Smooth muscle cell (in vitro differentiated cells): ENCODE results near the gene ETHE1. TPM values are rescaled to one million over a fixed set of nuclear protein-coding genes. Genes with fewer than 3 reads are reported as not detected.

Experiments
- DNase-seq: peaks from one replicate; lab custom pipeline; 2025; ENCODE audit not compliant: unreplicated experiment; lab: John Stamatoyannopoulos, UW
- H2AFZ ChIP-seq: fragments of 200-600 bp; sonication (generic); 2 replicates; pipeline ENCODE4 v1.6.0; 2016; ENCODE audit warnings: antibody characterized with exemption, low read depth, mild to moderate bottlenecking
- H3F3A ChIP-seq: fragments of 200-600 bp; sonication (generic); 2 replicates; pipeline ENCODE4 v1.6.0; 2017; ENCODE audit warnings: antibody characterized with exemption, low read depth
- H3K27ac ChIP-seq: fragments of 200-600 bp; sonication (generic); 2 replicates; pipeline ENCODE4 v1.5.1; 2016; ENCODE audit warnings: low read depth, mild to moderate bottlenecking
- H3K27me3 ChIP-seq: fragments of 200-600 bp; sonication (generic); 2 replicates; pipeline ENCODE4 v1.6.1; 2016; ENCODE audit warnings: low read depth, mild to moderate bottlenecking
- H3K36me3 ChIP-seq: fragments of 200-600 bp; sonication (generic); 2 replicates; pipeline ENCODE4 v1.5.1; 2016; ENCODE audit warnings: low read depth
- H3K4me1 ChIP-seq: fragments of 200-600 bp; sonication (generic); 2 replicates; pipeline ENCODE4 v1.5.1; 2016; ENCODE audit warnings: low read depth
- H3K4me2 ChIP-seq: fragments of 200-600 bp; sonication (generic); 2 replicates; pipeline ENCODE4 v1.6.0; 2016; ENCODE audit warnings: mild to moderate bottlenecking
- H3K4me3 ChIP-seq: fragments of 200-600 bp; sonication (generic); 2 replicates; pipeline ENCODE4 v1.5.1; 2016; ENCODE audit warnings: mild to moderate bottlenecking
- H3K79me2 ChIP-seq: fragments of 200-600 bp; sonication (generic); 2 replicates; pipeline ENCODE4 v1.6.0; 2016; ENCODE audit warnings: low read depth, mild to moderate bottlenecking
- H3K9ac ChIP-seq: fragments of 200-600 bp; sonication (generic); 2 replicates; pipeline ENCODE4 v1.6.0; 2016; ENCODE audit warnings: low read depth
- H3K9me3 ChIP-seq: fragments of 200-600 bp; sonication (generic); replicated peaks from 2 replicates; pipeline ENCODE4 v1.5.1; 2016; ENCODE audit warnings: low read depth
- H4K20me1 ChIP-seq: fragments of 200-600 bp; sonication (generic); 2 replicates; pipeline ENCODE4 v1.6.0; 2016; ENCODE audit warnings: low read depth
- CTCF ChIP-seq: fragments of 200-600 bp; sonication (generic); IDR thresholded peaks from 2 replicates; pipeline ENCODE4 v1.5.1; 2017; ENCODE audit warnings: borderline replicate concordance, mild to moderate bottlenecking, antibody characterized with exemption; ENCODE audit not compliant: insufficient read depth, poor library complexity, severe bottlenecking
- WGBS: methylation state at CpG from one replicate; pipeline ENCODE4 v1.1.7; 2016; ENCODE audit warnings: low lambda C conversion rate; 5-methylcytosine and 5-hydroxymethylcytosine counted together
- polyA plus RNA-seq: library from polyadenylated mRNA; unstranded; fragments of >200 nt; fragmentation: Nextera tagmentation; extraction: Ambion mirVana; gene quantifications from 2 replicates; pipeline ENCODE4 v1.2.1, GENCODE V29; 2016
- total RNA-seq: library from RNA; depleted of rRNA; stranded (reverse); fragments of >200 nt; gene quantifications from 2 replicates; pipeline ENCODE4 v1.2.3, GENCODE V29; 2014

Gene ETHE1
- total and polyA plus RNA-seq, 2 experiments from 2014 or later = 61.1 to 61.4 TPM

GRCh38 chr19:43510713-43511112, 16.3 kb downstream of the ETHE1 start:
- Histone ChIP-seq H3K79me2 (peaks cover under 1% of the 10 kb centered on the region), H3K9me3 (no peaks in the 10 kb centered on the region), H3K36me3 (peaks cover 4% of the 10 kb centered on the region), H3K9ac (no peak overlapping the region), H3F3A (no peaks in the 10 kb centered on the region), H3K4me3 (no peak overlapping the region), H3K4me2 (no peak overlapping the region), H4K20me1 (peaks cover 11% of the 10 kb centered on the region), H3K4me1 (no peaks in the 10 kb centered on the region), H2AFZ (no peak overlapping the region), H3K27ac (no peak overlapping the region), H3K27me3 (no peaks in the 10 kb centered on the region)
- no peak for TF ChIP-seq CTCF
- 96% methylated on average over 9 of the region's 9 CpGs for WGBS
- DNase-seq = no peak

GRCh38 chr19:43507880-43508279, 19.1 kb downstream of the ETHE1 start:
- Histone ChIP-seq H2AFZ (no peak overlapping the region), H3K4me1 (peaks cover 4% of the 10 kb centered on the region), H3K27ac (no peak overlapping the region), H3K4me3 (no peak overlapping the region), H3K27me3 (no peaks in the 10 kb centered on the region), H3K36me3 (no peaks in the 10 kb centered on the region), H3K9ac (no peak overlapping the region), H3K79me2 (no peaks in the 10 kb centered on the region), H4K20me1 (no peaks in the 10 kb centered on the region), H3F3A (no peaks in the 10 kb centered on the region), H3K9me3 (no peaks in the 10 kb centered on the region), H3K4me2 (no peak overlapping the region)
- WGBS = 83% methylated on average over 2 of the region's 2 CpGs
- DNase-seq = no peak
- no peak for TF ChIP-seq CTCF

- Histone ChIP-seq H3K4me1 (peaks cover 4% of the 10 kb centered on the region), H3K9me3 (no peaks in the 10 kb centered on the region), H3K9ac (no peak overlapping the region), H2AFZ (no peak overlapping the region), H3K4me2 (no peak overlapping the region), H3K36me3 (no peaks in the 10 kb centered on the region), H3K27ac (no peak overlapping the region), H3K79me2 (no peaks in the 10 kb centered on the region), H4K20me1 (no peaks in the 10 kb centered on the region), H3K27me3 (no peaks in the 10 kb centered on the region), H3K4me3 (no peak overlapping the region), H3F3A (no peaks in the 10 kb centered on the region)
- no peak for DNase-seq
- no peak for TF ChIP-seq CTCF
- 94% methylated on average over 5 of the region's 5 CpGs for WGBS
Measured at GRCh38 chr19:43506629-43507028, 20.4 kb downstream of the ETHE1 start.

- no peak for TF ChIP-seq CTCF
- H3K4me2 ChIP-seq = no peak overlapping the region
- 98% methylated on average over 5 of the region's 5 CpGs for WGBS
- H4K20me1 ChIP-seq = no peaks in the 10 kb centered on the region
- H3K9me3 ChIP-seq = no peaks in the 10 kb centered on the region
- H3F3A ChIP-seq = no peaks in the 10 kb centered on the region
- DNase-seq = no peak
- H3K79me2 ChIP-seq = no peaks in the 10 kb centered on the region
- no peak overlapping the region for H3K27ac ChIP-seq
- no peak overlapping the region for H3K4me3 ChIP-seq
- no peaks in the 10 kb centered on the region for H3K36me3 ChIP-seq
- H3K4me1 ChIP-seq = peaks cover 4% of the 10 kb centered on the region
- no peaks in the 10 kb centered on the region for H3K27me3 ChIP-seq
- no peak overlapping the region for H3K9ac ChIP-seq
- H2AFZ ChIP-seq = no peak overlapping the region
Measured at GRCh38 chr19:43505941-43506340, 21.1 kb downstream of the ETHE1 start.
